Panc1 (cell line): ENCODE measurements around the gene PLCH1. TPM values are rescaled to one million over a fixed set of nuclear protein-coding genes. Genes with fewer than 3 reads are reported as not detected.

Source experiments
- ATAC-seq: fragments of 200-7000 bp; cut with Tn5 transposase; 2 replicates; pipeline ENCODE4 v1.9.1; 2020; ENCODE audit warnings: mild to moderate bottlenecking, moderate library complexity
- BruUV-seq: library from RNA; stranded (reverse); fragments of 400-500 nt; replicated peaks from 2 replicates; lab custom pipeline; 2021; lab: Mats Ljungman, UMichigan
- CTCF ChIA-PET: fragments of 300-600 bp; sonication (Branson Sonifier 250); formaldehyde crosslinking; loops from one replicate; lab custom pipeline; 2022; ENCODE audit warnings: antibody characterized with exemption; lab: Charles Lee
- POLR2A ChIA-PET: fragments of 300-600 bp; sonication (Branson Sonifier 250); formaldehyde crosslinking; loops from one replicate; lab custom pipeline; 2022; ENCODE audit warnings: antibody characterized with exemption; lab: Charles Lee
- DNase-seq: peaks from one replicate; pipeline ENCODE4 v3.0.0-alpha.2; 2010; ENCODE audit warnings: low read depth, low spot score
- H3K27ac ChIP-seq: 2 replicates; pipeline ENCODE4 v1.5.1; 2011; ENCODE audit warnings: mild to moderate bottlenecking, low read length, inconsistent platforms
- H3K27me3 ChIP-seq: fragments of 200-500 bp; sonication (Bioruptor generic); 2 replicates; pipeline ENCODE4 v1.6.0; 2014; ENCODE audit warnings: low read length, inconsistent platforms; ENCODE audit not compliant: control insufficient read depth, insufficient read depth
- H3K36me3 ChIP-seq: fragments of 200-500 bp; sonication (Bioruptor generic); 2 replicates; pipeline ENCODE4 v1.5.1; 2014; ENCODE audit warnings: inconsistent platforms, mild to moderate bottlenecking, low read length, moderate library complexity; ENCODE audit not compliant: control insufficient read depth, insufficient read depth
- H3K4me1 ChIP-seq: 2 replicates; pipeline ENCODE4 v1.5.1; 2011; ENCODE audit warnings: inconsistent platforms, mild to moderate bottlenecking, low read length, moderate library complexity; ENCODE audit not compliant: control insufficient read depth, insufficient read depth
- H3K4me3 ChIP-seq, 2 experiments: 2 replicates each; pipeline ENCODE4 v1.5.1; 2011 to 2012; ENCODE audit warnings: low read depth in 2 of 2, low read length in 2 of 2, mild to moderate bottlenecking in 2 of 2, inconsistent platforms in 1 of 2, moderate library complexity in 1 of 2
- H3K9me3 ChIP-seq: fragments of 200-500 bp; sonication (Bioruptor generic); 2 replicates; pipeline ENCODE4 v1.5.1; 2014; ENCODE audit warnings: low read depth, mild to moderate bottlenecking, inconsistent platforms, low read length, moderate library complexity; ENCODE audit not compliant: control insufficient read depth, insufficient read depth
- CTCF ChIP-seq: fragments of 450-650 bp; IDR thresholded peaks from 2 replicates; pipeline ENCODE4 v1.5.1; 2017; ENCODE audit warnings: mild to moderate bottlenecking
- POLR2AphosphoS5 ChIP-seq: IDR thresholded peaks from 2 replicates; pipeline ENCODE4 v1.6.1; 2012; ENCODE audit warnings: mild to moderate bottlenecking, low read depth, low read length, moderate library complexity
- REST ChIP-seq, 2 experiments: IDR thresholded peaks; 2 replicates each; pipeline ENCODE4 v1.6.1; 2011 to 2012; ENCODE audit warnings: low read depth in 2 of 2, control low read depth in 1 of 2, low read length in 1 of 2, mild to moderate bottlenecking in 1 of 2, moderate library complexity in 1 of 2; ENCODE audit not compliant: insufficient read depth in 1 of 2
- SIN3A ChIP-seq: IDR thresholded peaks from 2 replicates; pipeline ENCODE4 v1.6.1; 2012; ENCODE audit warnings: low read depth, mild to moderate bottlenecking, low read length, moderate library complexity, borderline replicate concordance; ENCODE audit not compliant: insufficient read depth
- TCF7L2 ChIP-seq: IDR thresholded peaks from 2 replicates; pipeline ENCODE4 v1.6.1; 2011; ENCODE audit warnings: mild to moderate bottlenecking, low read depth, low read length, inconsistent platforms
- in situ Hi-C: cut with HindIII; loops from 2 replicates; pipeline ENCODE4 v1.10.0; 2016; ENCODE audit warnings: low sequenced_read_pairs, low pct_unique_long_range_greater_than_20kb
- intact Hi-C: fragments of 100-400 bp; cut with micrococcal nuclease; formaldehyde crosslinking; loops from one replicate; pipeline ENCODE4 v1.10.0; 2022; ENCODE audit not compliant: unreplicated experiment
- total RNA-seq: library from RNA; stranded (reverse); gene quantifications from one replicate; pipeline ENCODE4 v1.2.1, GENCODE V29; 2021; ENCODE audit not compliant: unreplicated experiment

The PLCH1 gene
- total RNA-seq, 1 experiment from 2014 or later = 0.03 TPM

- BruUV-seq = no TSS peak
- Histone ChIP-seq H3K9me3 (no peaks in the 10 kb centered on the region), H3K4me1 (no peaks in the 10 kb centered on the region), H3K27ac (no peak overlapping the region), H3K36me3 (no peaks in the 10 kb centered on the region), H3K4me3 (no peak overlapping the region), H3K27me3 (no peaks in the 10 kb centered on the region)
- intact Hi-C loops (no loop called here), in situ Hi-C loops (no loop called here)
- DNase-seq = no peak
- TF ChIP-seq CTCF (no peak), REST (IDR thresholded peaks at IDR 0.05; ENCODE audit: insufficient read depth in 1 of 2, low read depth in 2 of 2, low read length in 1 of 2) (no peak), SIN3A (no peak), TCF7L2 (no peak), POLR2AphosphoS5 (no peak)
- ChIA-PET CTCF (no interaction called here), POLR2A (no interaction called here)
- ATAC-seq = no peak
Measured at GRCh38 chr3:155656466-155656865, 88.4 kb downstream of the PLCH1 start.

- Histone ChIP-seq H3K36me3 (no peaks in the 10 kb centered on the region), H3K9me3 (no peaks in the 10 kb centered on the region), H3K27ac (no peak overlapping the region), H3K4me3 (no peak overlapping the region), H3K27me3 (no peaks in the 10 kb centered on the region; the same call in 1 of the 2 replicates), H3K4me1 (no peaks in the 10 kb centered on the region)
- no peak for TF ChIP-seq SIN3A
- TF ChIP-seq CTCF = no peak
- no peak for TF ChIP-seq POLR2AphosphoS5
- TF ChIP-seq TCF7L2 = no peak
- no peak for TF ChIP-seq REST (IDR thresholded peaks at IDR 0.05; ENCODE audit: insufficient read depth in 1 of 2, low read depth in 2 of 2, low read length in 1 of 2)
- in situ Hi-C loops = no loop called here
- ATAC-seq (no peak), DNase-seq (no peak)
- POLR2A ChIA-PET = interaction anchor here (0.7 kb wide), 1 partner anchor 289 kb away, joined by 4 read pairs; no protein-coding TSS in a partner anchor
- intact Hi-C loops = no loop called here
- CTCF ChIA-PET = no interaction called here
- no TSS peak for BruUV-seq
Measured at GRCh38 chr3:155651489-155652218, 93.2 kb downstream of the PLCH1 start.
